ENCODE results near the gene TXNRD1. TPM values are rescaled to one million over a fixed set of nuclear protein-coding genes. Genes with fewer than 3 reads are reported as not detected.

The TXNRD1 gene
- total and polyA plus RNA-seq, 8 donors = 19.4 to 208 (median 76.8) TPM

- intact Hi-C loops (cut with DNase I; ENCODE audit: low total_unique reads) = no loop called here
- TF ChIP-seq EP300 (IDR thresholded peaks at IDR 0.05) (no peak), POLR2AphosphoS5 (IDR thresholded peaks at IDR 0.05) (no peak), POLR2A (IDR thresholded peaks at IDR 0.05) (no peak), CTCF (IDR thresholded peaks at IDR 0.05) (no peak)
These were observed 100.0 kb downstream of the TXNRD1 start for GRCh38 chr12:104315326-104316224.

GRCh38 chr12:104316936-104317335, 101.4 kb downstream of the TXNRD1 start:
- Histone ChIP-seq H3K27me3 (no peaks in the 10 kb centered on the region), H3K36me3 (peaks cover 81 to 100% (median 100%) of the 10 kb centered on the region in 4 donors), H3K4me3 (no peak overlapping the region), H3K9me3 (no peaks in the 10 kb centered on the region), H3K4me1 (peaks cover 0 to 16% (median 0%) of the 10 kb centered on the region in 4 donors), H3K27ac (no peak overlapping the region)
- TF ChIP-seq CTCF (IDR thresholded peaks at IDR 0.05) (no peak), EP300 (IDR thresholded peaks at IDR 0.05) (no peak), POLR2AphosphoS5 (IDR thresholded peaks at IDR 0.05) (no peak)
- intact Hi-C loops (cut with DNase I; ENCODE audit: low total_unique reads) = no loop called here
- DNase-seq = no peak

More at GRCh38 chr12:104315326-104316224, 100.0 kb downstream of the TXNRD1 start:
- no peak for DNase-seq
- Histone ChIP-seq H3K27ac (no peak overlapping the region), H3K4me3 (no peak overlapping the region), H3K9me3 (no peaks in the 10 kb centered on the region), H3K36me3 (peaks cover 80 to 97% (median 96%) of the 10 kb centered on the region in 4 donors), H3K27me3 (no peaks in the 10 kb centered on the region), H3K4me1 (peaks cover 0 to 24% (median 0%) of the 10 kb centered on the region in 4 donors)
- 70 to 83% (median 77%) methylated on average over 10 of the region's 10 CpGs for WGBS, 5 donors

DNA sequence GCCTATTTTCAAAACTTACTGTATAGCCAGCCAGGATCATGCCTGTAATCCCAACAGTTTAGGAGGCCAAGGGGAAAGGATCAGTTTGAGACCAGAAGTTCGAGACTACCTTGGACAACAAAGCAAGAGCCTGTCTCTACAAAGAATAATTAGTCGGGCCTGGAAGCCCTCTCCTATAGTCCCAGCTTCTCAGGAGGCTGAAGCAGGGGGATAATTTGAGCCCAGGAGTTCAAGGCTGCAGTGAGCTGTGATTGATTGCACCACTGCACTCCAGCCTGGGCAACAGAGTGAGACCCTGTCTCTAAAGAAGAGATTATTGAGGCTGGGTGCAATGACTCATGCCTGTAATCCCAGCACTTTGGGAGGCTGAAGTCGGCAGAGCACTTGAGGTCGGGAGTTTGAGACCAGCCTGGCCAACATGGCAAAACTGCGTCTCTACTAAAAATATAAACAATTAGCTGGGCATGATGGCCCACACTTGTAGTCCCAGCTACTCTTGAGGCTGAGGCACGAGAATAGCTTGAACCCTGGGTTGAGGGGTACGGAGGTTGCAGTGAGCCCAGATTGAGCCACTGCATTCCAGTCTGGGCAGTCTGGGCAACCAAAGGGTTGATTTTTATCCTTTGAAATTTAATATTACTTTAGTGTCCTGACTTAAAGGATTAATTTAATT, 102.1 kb downstream of the TXNRD1 start:
- Histone ChIP-seq H3K9me3 (no peaks in the 10 kb centered on the region), H3K27me3 (no peaks in the 10 kb centered on the region), H3K36me3 (peaks cover 79 to 100% (median 100%) of the 10 kb centered on the region in 4 donors), H3K27ac (no peak overlapping the region), H3K4me1 (peaks cover 0 to 16% (median 0%) of the 10 kb centered on the region in 4 donors), H3K4me3 (no peak overlapping the region)
- intact Hi-C loops (cut with DNase I; ENCODE audit: low total_unique reads) = no loop called here
- 91 to 99% (median 94%) methylated on average over 7 of the region's 7 CpGs for WGBS, 5 donors
- no peak for DNase-seq
- TF ChIP-seq EP300 (IDR thresholded peaks at IDR 0.05) = no peak
- TF ChIP-seq POLR2AphosphoS5 (IDR thresholded peaks at IDR 0.05) = no peak
- TF ChIP-seq POLR2A (IDR thresholded peaks at IDR 0.05) = no peak
- no peak for TF ChIP-seq CTCF (IDR thresholded peaks at IDR 0.05)

DNA sequence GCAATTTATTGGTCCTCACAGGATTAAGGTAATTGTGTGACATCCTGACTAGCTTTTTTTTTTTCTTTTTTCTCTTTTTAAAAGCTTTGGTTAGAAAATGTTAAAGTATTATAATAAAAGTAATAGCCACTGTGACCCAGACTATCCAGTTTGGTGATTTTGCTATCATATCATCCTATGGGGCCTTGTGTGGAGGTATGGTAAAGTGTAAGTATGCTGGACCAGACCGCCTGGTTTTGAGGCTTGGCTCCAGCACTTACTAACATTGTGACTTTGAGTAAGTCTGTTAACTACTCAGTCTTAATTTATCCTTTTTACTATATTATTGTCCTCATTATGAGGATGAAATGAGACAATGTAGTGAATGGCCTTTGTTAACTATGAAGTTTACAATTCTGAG, 103.4 kb downstream of the TXNRD1 start:
- Histone ChIP-seq H3K27me3 (no peaks in the 10 kb centered on the region), H3K36me3 (peaks cover 65 to 92% (median 91%) of the 10 kb centered on the region in 4 donors), H3K4me1 (peaks cover 0 to 12% (median 0%) of the 10 kb centered on the region in 4 donors), H3K9me3 (no peaks in the 10 kb centered on the region), H3K4me3 (no peak overlapping the region), H3K27ac (no peak overlapping the region)
- intact Hi-C loops (cut with DNase I; ENCODE audit: low total_unique reads) = no loop called here
- no peak for TF ChIP-seq POLR2A (IDR thresholded peaks at IDR 0.05)
- no peak for TF ChIP-seq CTCF (IDR thresholded peaks at IDR 0.05)
- no peak for TF ChIP-seq POLR2AphosphoS5 (IDR thresholded peaks at IDR 0.05)
- no peak for TF ChIP-seq EP300 (IDR thresholded peaks at IDR 0.05)
- WGBS, 5 donors = 83 to 100% (median 92%) methylated on average over 1 of the region's 1 CpG
- DNase-seq = no peak
